GM18907 (cell line): ENCODE data around the gene PTGIR.

ENCODE experiments used
- ATAC-seq: cut with Tn5 transposase; IDR thresholded peaks from one replicate; pipeline ENCODE4 v1.9.1; 2021; ENCODE audit warnings: mild to moderate bottlenecking, moderate library complexity; ENCODE audit not compliant: unreplicated experiment

The PTGIR gene

DNA sequence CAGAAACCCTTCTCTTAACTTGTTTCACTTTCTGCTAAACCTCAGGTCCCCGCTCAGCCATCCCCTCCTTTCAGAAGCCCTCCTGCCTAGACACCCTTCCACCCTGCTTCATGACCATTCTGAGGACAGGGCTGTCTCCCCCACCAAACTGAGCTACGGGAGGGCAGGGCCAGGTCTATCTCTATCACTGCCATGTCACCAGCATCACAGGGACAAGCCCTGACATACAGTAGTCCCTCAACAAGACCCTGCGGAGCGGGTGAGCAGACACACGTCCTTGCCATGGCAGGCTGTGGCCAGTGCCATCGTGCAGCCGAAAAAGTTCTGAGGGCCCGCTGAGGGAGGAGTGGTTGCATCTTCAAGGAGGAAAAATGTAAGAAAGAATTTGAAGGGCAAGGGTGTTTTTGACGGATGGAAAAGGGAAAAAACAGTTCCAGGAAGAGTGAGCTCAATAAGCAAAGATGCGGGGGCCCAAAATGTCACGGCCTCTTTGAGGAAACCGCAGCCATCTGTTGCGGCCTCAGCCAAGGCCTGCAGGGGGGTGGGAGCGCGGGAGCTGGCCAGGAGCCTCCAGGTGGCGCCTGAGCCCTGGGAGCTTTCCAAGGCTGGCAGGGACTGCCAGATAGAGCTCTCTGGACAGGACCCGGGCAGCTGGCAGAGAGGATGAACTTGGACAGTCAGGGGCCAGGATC lies 8.1 kb downstream of the PTGIR start:
- no peak for ATAC-seq

DNA sequence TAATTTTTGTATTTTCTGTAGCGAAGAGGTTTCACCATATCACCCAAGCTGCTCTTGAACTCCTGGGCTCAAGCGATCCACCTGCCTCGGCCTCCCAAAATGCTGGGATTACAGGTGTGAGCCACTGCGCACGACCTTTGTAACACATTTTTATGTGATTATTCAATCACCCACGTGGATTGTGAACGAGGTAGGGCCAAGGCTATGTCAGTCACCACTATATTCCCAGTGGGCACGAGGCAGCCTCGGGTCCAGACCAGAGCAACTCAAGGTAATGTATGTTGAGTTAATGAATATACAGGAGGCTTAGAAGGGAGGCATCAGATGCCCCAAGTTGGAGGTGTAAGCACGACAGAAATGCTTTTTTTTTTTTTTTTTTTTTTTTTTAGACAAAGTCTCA lies 8.9 kb downstream of the PTGIR start:
- ATAC-seq = no peak

- no peak for ATAC-seq
Observed at GRCh38 chr19:46614114-46614722, 10.7 kb downstream of the PTGIR start.

DNA sequence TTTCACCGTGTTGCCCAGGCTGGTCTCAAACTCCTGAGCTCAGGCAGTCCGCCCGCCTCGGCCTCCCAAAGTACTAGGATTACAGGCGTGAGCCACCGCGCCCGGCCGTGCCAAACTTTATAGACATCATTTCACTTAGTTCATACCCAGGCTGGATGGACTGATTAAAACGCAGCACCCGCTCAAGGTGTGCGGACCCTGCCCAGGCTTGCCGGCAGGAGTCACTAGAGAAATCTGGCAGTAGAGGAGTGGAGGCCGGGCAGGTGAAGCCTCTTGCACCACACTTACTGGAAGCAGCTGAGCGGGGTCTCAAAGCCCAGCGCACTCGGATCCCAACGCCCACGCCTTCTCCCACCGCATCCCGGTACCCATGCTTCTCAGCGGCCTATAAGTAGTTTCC lies 11.4 kb downstream of the PTGIR start:
- ATAC-seq = no peak

DNA sequence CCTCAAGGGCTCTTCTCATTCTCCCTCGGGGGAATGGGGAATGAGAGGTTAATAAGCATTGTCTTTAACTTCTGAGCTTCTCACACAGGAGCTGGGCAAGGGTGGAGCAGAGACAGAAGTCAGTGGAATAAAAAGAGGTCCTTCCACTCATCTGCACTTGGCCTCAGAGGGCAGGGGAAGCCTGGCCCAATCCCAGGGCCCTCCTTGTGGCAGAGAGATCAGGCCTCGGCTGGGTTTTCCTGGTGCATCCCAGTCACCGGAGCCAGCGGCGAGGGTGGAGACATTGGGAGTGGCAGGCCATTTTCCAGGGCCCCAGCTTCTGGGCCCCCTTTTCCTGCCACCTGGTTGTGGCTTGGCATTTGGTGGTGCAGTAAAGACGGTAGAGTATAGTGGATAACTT lies 13.1 kb downstream of the PTGIR start:
- ATAC-seq = no peak

DNA sequence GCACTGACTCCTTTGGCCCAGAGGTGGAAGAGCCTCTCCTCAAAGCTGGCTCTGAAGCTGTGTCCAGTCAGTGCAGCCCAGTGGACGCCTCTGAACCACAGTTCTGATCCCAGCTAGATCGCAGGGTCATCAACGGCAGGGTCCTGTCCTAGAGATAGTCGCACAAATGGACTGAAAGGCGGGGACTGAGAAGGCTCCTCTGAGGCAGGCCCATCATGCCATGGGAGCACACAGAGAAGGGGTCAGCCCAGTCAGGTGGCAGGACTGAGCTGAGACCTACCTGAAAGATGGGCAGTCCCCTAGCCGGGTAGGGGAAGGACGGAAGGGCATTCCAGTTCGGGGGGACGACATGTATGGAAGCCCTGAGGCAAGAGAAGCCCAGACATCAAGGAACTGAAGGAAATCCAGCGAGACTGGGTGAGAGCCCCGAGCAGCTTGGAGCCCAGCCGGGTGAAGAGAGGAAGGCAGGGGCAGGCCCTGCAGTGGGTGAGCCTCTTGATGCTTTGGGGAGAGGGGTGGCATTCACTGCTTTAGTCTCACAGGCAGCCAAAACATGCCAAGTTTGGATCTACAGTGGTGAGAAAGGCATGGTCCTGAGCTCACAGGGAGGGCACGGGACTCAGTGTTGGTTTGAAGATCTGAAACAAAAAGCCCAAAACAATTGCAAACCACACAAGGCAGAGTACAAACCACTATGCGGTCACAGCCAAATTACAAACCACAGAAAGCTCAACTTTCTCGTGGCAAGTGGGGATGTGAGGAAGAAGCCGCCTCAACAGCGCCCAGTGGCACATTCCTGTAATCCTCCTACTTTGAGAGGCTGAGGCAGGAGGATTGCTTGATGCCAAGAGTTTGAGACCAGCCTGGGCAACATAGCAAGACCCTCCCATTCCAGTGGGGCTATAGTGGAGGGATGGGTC lies 13.8 kb downstream of the PTGIR start:
- ATAC-seq = no peak

- no peak for ATAC-seq
Observed at GRCh38 chr19:46610413-46610775, 14.5 kb downstream of the PTGIR start.

DNA sequence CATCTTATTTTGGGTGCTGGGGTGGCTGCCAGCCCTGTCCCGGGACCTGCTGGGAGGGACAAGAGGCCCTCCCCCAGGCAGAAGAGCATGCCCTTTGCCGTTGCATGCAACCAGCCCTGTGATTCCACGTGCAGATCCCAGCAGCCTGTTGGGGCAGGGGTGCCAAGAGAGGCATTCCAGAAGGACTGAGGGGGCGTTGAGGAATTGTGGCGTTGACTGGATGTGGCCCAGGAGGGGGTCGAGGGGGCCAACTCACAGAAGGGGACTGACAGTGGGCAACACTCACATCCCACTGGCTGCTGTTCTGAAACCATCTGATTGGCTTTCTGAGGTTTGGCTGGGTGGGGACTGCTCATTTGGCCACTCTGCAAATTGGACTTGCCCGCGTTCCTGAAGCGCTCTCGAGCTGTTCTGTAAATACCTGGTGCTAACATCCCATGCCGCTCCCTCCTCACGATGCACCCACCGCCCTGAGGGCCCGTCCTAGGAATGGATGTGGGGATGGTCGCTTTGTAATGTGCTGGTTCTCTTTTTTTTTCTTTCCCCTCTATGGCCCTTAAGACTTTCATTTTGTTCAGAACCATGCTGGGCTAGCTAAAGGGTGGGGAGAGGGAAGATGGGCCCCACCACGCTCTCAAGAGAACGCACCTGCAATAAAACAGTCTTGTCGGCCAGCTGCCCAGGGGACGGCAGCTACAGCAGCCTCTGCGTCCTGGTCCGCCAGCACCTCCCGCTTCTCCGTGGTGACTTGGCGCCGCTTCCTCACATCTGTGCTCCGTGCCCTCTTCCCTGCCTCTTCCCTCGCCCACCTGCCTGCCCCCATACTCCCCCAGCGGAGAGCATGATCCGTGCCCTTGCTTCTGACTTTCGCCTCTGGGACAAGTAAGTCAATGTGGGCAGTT lies 15.1 kb downstream of the PTGIR start:
- no peak for ATAC-seq

- ATAC-seq = no peak
Observed at GRCh38 chr19:46608581-46609345, 16.1 kb downstream of the PTGIR start.

GRCh38 chr19:46608178-46608577 lies 16.7 kb downstream of the PTGIR start:
- no peak for ATAC-seq

DNA sequence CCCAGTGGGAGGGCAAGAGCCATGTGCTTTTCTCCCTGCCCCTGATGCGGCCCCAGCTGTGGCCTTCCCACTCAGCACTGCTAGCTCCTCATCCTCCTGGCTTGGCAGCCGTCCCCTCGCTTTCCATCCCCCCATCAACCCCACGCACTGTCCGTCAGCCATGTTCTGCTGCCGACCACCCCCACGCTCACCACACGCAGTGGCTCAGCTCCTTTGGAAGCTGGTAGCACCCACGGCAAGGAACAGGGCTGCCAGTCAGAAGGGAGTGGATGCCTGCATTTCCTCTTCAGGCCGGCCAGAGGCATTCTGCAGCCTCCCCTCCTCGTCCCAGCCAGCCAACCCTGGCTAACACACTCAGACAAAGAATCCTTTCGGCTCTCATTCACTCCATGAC lies 17.4 kb downstream of the PTGIR start:
- ATAC-seq = no peak

DNA sequence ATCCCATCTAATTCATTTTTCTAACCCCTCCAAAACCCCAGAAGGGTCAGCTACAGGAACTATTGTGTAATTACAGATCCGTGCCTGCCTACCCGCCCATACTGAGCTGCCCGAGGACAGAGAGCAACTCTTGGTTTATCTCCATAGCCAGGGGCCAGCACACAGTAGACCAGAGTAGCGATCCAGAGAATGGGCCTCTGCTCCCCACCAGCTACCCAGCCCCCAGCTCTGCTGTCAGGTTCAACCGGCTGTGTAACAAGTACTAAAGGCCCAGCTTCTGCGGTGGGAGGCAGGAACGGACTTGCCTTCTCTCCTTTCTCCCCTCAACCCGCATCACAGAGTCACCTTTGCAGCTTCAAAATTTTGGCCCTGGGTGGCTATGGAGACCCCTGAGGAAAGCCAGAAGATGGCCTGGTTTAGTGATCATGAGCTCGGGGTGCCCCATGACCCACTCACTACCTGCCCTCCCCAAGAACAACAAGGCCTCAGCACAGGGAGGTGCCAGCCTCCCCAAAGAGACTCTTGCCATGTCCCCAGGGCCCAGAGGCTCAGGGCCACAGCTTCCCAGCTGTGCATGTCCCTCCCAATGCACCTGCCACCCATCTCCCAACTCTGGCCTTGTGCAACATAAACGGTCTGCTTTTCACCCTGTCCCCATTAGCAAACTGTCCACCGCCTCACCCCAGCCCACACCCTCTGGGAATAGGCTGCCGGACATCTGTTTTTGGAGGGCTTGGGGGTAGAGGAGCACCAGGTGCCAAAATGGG lies 18.0 kb downstream of the PTGIR start:
- no peak for ATAC-seq

GRCh38 chr19:46606019-46606418 lies 18.9 kb downstream of the PTGIR start:
- ATAC-seq = no peak

DNA sequence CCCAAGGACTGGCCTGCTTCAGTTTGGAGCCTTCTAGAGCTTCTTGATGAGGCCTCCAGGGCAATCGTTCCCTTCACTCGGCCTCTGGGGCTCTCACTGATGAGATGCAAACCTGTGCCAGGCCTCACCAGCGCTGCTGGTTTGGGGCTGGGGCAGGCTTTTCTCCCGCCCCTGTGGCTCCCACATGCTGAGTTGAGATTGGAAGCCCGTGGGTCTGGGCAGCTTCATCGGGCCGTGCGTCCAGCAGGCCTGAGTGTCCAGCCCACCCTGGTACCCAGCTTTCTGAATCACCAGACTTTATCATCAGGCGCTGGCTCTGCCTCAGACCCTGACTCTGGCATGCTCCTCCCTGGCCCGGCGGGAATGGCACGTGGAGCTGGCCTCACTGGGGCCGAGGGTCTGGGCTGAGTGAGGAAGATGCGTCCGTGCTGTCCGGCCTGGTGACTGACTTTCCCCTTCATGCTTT lies 19.5 kb downstream of the PTGIR start:
- ATAC-seq = no peak

DNA sequence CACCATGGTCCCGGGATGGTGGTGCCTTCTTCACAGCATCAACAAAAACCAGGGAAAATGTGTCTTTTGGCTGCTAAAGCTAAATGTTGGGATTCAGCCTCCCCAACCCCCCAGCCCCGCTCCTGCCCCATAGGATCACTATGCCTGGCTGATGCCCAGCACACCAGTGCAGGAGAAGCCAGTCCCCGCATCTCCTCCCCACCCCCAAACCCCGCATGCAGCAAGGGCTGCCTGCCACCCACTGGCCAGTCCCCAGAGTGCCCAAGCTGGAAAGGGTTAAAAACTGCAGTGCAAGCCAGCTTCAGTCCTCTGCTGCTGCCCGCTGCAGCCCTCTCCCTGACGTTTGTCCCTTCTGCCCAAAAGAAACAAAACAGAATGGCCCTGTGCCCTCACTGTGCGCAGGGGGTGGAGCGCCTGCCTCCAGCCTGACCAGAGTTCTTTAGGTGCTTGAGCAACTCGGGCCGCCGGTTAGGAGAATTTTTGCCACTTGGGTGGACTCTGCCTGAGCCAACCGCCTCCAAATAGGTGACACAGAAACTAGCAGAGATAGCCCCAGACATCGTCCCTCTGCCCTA lies 20.0 kb downstream of the PTGIR start:
- no peak for ATAC-seq

- no peak for ATAC-seq
Observed at GRCh38 chr19:46603752-46604231, 21.1 kb downstream of the PTGIR start.

DNA sequence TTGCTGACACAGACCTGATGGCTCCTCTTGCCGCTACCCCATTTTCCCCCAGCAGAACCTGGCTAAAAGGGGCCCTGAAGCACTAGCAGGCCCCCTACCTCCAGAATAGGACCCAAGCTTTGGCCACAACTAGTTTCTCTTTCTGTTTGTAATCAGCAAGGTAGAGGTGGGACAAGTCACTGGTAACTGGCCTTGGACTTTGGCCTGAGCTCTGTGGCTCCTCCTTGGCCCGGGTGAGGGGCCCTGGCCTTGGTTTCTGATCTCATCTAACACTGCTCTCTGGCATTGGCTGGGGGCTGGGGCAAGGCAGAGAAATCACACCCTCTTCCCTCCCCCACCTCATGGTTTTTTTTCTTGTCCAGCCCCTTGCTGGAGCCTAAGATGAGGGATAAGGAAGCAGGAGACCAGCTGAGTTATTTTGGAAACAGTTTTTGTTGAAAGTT lies 21.7 kb downstream of the PTGIR start:
- no peak for ATAC-seq

- ATAC-seq = no peak
Observed at GRCh38 chr19:46602392-46603194, 22.3 kb downstream of the PTGIR start.
